ENCODE measurements around the gene ATF4. TPM values are rescaled to one million over a fixed set of nuclear protein-coding genes. Genes with fewer than 3 reads are reported as not detected.

Gene ATF4
- total RNA-seq, 1 experiment from 2014 or later = 230 TPM

- H3K9ac ChIP-seq (ENCODE audit: low read length) = no peak overlapping the region
- H3K27ac ChIP-seq (ENCODE audit: low read length) = no peak overlapping the region
- H4K20me1 ChIP-seq (ENCODE audit: low read length) = no peaks in the 10 kb centered on the region
- BruUV-seq (replicated peaks) = no TSS peak
- H3K4me1 ChIP-seq (ENCODE audit: insufficient read depth, low read length) = peaks cover 4% of the 10 kb centered on the region; the same call in 1 of the 2 replicates
- ChIA-PET CTCF (interaction anchor here (0.9 kb wide), 2 partner anchors 10 to 477 kb away, joined by 3 to 5 read pairs; no protein-coding TSS in a partner anchor), POLR2A (ENCODE audit: unreplicated experiment) (no interaction called here)
- H3K4me3 ChIP-seq (ENCODE audit: low read length) = no peak overlapping the region
- DNase-seq = peak; percentile 45
- intact Hi-C loops (cut with micrococcal nuclease) = no loop called here
- H3K9me2 ChIP-seq (replicated peaks; ENCODE audit: low read length) = no peaks in the 10 kb centered on the region
- no peaks in the 10 kb centered on the region for H3K9me3 ChIP-seq (ENCODE audit: low read length)
- no peaks in the 10 kb centered on the region for H3K36me3 ChIP-seq (ENCODE audit: low read depth, low read length)
- no peaks in the 10 kb centered on the region for H3K79me2 ChIP-seq (ENCODE audit: low read length)
- no peak overlapping the region for H2AFZ ChIP-seq (ENCODE audit: low read length)
- peak; percentile 68 for ATAC-seq
- H3K27me3 ChIP-seq (ENCODE audit: low read length) = peaks cover 11% of the 10 kb centered on the region; the same call in 1 of the 2 replicates
- no peak for TF ChIP-seq EZH2 (IDR thresholded peaks at IDR 0.05; ENCODE audit: low read length, unreplicated experiment)
- no peak for TF ChIP-seq EZH2phosphoT487 (IDR thresholded peaks at IDR 0.05; ENCODE audit: borderline replicate concordance, low read length)
- TF ChIP-seq CTCF (conservative IDR thresholded peaks at IDR 0.05; ENCODE audit: low read depth, low read length) = no peak
- peak overlapping the region; percentile 39; the same call in 1 of the 2 replicates for H3K4me2 ChIP-seq (ENCODE audit: low read length)
- no peaks in the 10 kb centered on the region for H3F3A ChIP-seq (ENCODE audit: low read length, unreplicated experiment)
Observed at GRCh38 chr22:39546889-39547586, 26.7 kb downstream of the ATF4 start.

- Histone ChIP-seq H3K9me3 (ENCODE audit: low read length) (no peaks in the 10 kb centered on the region), H3F3A (ENCODE audit: low read length, unreplicated experiment) (no peaks in the 10 kb centered on the region)
- intact Hi-C loops (cut with micrococcal nuclease) = no loop called here
Observed at GRCh38 chr22:39547587-39547947, 27.2 kb downstream of the ATF4 start.

GRCh38 chr22:39553429-39553828, 33.1 kb downstream of the ATF4 start:
- ChIA-PET CTCF (no interaction called here), POLR2A (ENCODE audit: unreplicated experiment) (no interaction called here)
- no peak for DNase-seq
- no peaks in the 10 kb centered on the region for H3K9me2 ChIP-seq (replicated peaks; ENCODE audit: low read length)
- no peaks in the 10 kb centered on the region for H3K36me3 ChIP-seq (ENCODE audit: low read depth, low read length)
- no peak overlapping the region for H3K4me2 ChIP-seq (ENCODE audit: low read length)
- intact Hi-C loops (cut with micrococcal nuclease) = no loop called here
- H3K27me3 ChIP-seq (ENCODE audit: low read length) = peaks cover 32% of the 10 kb centered on the region
- H3K9ac ChIP-seq (ENCODE audit: low read length) = no peak overlapping the region
- no peaks in the 10 kb centered on the region for H3K79me2 ChIP-seq (ENCODE audit: low read length)
- TF ChIP-seq CTCF (conservative IDR thresholded peaks at IDR 0.05; ENCODE audit: low read depth, low read length) (no peak), EZH2phosphoT487 (IDR thresholded peaks at IDR 0.05; ENCODE audit: borderline replicate concordance, low read length) (no peak), EZH2 (IDR thresholded peaks at IDR 0.05; ENCODE audit: low read length, unreplicated experiment) (no peak)
- no peaks in the 10 kb centered on the region for H3K9me3 ChIP-seq (ENCODE audit: low read length)
- H2AFZ ChIP-seq (ENCODE audit: low read length) = no peak overlapping the region
- H4K20me1 ChIP-seq (ENCODE audit: low read length) = no peaks in the 10 kb centered on the region
- H3K4me1 ChIP-seq (ENCODE audit: insufficient read depth, low read length) = no peaks in the 10 kb centered on the region
- no peak overlapping the region for H3K27ac ChIP-seq (ENCODE audit: low read length)
- BruUV-seq (replicated peaks) = no TSS peak
- H3K4me3 ChIP-seq (ENCODE audit: low read length) = no peak overlapping the region
- H3F3A ChIP-seq (ENCODE audit: low read length, unreplicated experiment) = no peaks in the 10 kb centered on the region
- ATAC-seq = no peak

More at GRCh38 chr22:39547587-39547947, 27.2 kb downstream of the ATF4 start:
- TF ChIP-seq EZH2phosphoT487 (IDR thresholded peaks at IDR 0.05; ENCODE audit: borderline replicate concordance, low read length) = no peak
- TF ChIP-seq EZH2 (IDR thresholded peaks at IDR 0.05; ENCODE audit: low read length, unreplicated experiment) = no peak
- DNase-seq (no peak), ATAC-seq (no peak)
- no peaks in the 10 kb centered on the region for H3K9me2 ChIP-seq (replicated peaks; ENCODE audit: low read length)
- H3K4me2 ChIP-seq (ENCODE audit: low read length) = no peak overlapping the region
- H2AFZ ChIP-seq (ENCODE audit: low read length) = no peak overlapping the region
- H3K27me3 ChIP-seq (ENCODE audit: low read length) = peaks cover 11% of the 10 kb centered on the region; the same call in 1 of the 2 replicates
- no TSS peak for BruUV-seq (replicated peaks)
- no peak overlapping the region for H3K9ac ChIP-seq (ENCODE audit: low read length)
- H4K20me1 ChIP-seq (ENCODE audit: low read length) = no peaks in the 10 kb centered on the region
- ChIA-PET POLR2A (ENCODE audit: unreplicated experiment) (no interaction called here), CTCF (interaction anchor here (0.9 kb wide), 2 partner anchors 11 to 477 kb away, joined by 3 to 5 read pairs; no protein-coding TSS in a partner anchor)
- peaks cover 4% of the 10 kb centered on the region; the same call in 1 of the 2 replicates for H3K4me1 ChIP-seq (ENCODE audit: insufficient read depth, low read length)
- no peak overlapping the region for H3K4me3 ChIP-seq (ENCODE audit: low read length)
- no peaks in the 10 kb centered on the region for H3K79me2 ChIP-seq (ENCODE audit: low read length)
- H3K27ac ChIP-seq (ENCODE audit: low read length) = no peak overlapping the region
- no peaks in the 10 kb centered on the region for H3K36me3 ChIP-seq (ENCODE audit: low read depth, low read length)
